SK-N-SH treated with all-trans-retinoic acid at 6 μM for 48 hours (cell line): ENCODE results near the gene KLF6.

Experiments
- ISL1 ChIP-seq: fragments of 250-450 bp; sonication (Bioruptor Pico); IDR thresholded peaks from 2 replicates; pipeline ENCODE4 v2.1.2; 2022; ENCODE audit warnings: mild to moderate bottlenecking, moderate library complexity
- PPARA ChIP-seq: fragments of 250-450 bp; sonication (Bioruptor Pico); IDR thresholded peaks from 2 replicates; pipeline ENCODE4 v1.5.0; 2020; ENCODE audit warnings: mild to moderate bottlenecking, borderline replicate concordance

DNA sequence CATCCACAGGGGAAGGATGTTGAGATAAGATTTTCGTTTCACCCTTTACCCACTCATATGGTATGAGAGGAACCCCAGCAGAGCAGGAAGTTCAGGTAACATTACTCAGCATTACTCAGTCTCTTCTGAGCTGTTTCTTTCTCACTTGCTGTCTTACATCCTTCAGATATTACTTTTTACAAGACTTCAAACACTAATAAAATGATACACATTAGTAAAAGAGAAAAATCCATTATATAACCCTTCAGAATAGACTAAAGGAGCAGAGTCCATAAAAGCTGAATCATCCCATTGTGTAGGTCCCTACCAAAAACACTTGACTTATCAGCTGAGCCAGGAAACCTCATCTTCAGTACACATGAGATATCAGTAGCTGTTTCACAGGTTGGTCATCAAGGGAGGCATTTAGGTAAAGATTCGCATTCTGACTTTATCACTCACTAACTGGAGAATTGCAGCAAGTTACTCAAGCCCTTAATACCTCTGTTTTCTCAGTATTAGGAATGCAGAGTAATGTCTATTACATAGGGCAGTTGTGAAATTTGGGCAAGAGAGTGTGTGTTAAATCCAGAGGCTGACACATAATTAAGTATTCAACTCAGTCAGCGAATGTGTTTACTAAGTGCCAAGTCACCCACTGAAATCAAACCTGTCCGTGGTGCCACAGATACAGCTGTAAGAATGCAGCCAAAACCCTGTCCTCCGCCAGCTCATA lies 44.7 kb downstream of the KLF6 start:
- TF ChIP-seq PPARA (CRISPR knock-in tag) (no peak), ISL1 (CRISPR knock-in tag) (no peak)
